Measurements from ENCODE around the gene NPRL2. TPM values are rescaled to one million over a fixed set of nuclear protein-coding genes. Genes with fewer than 3 reads are reported as not detected.

Gene NPRL2
- total and polyA plus RNA-seq, 2 of the 13 experiments (the other 11 are each of a cell fraction or from before 2014, with no cell fraction given): 30.6 to 51.4 TPM

GRCh38 chr3:50303013-50303815, 47.4 kb downstream of the NPRL2 start, which contains the start of gene HYAL1 (continued):
- TF ChIP-seq CTCF (CRISPR knock-in tag; IDR thresholded peaks at IDR 0.05): peak; percentile 91
- no peak; the same call in 1 of the 2 replicates for TF ChIP-seq ZNF234 (CRISPR knock-in tag; conservative IDR thresholded peaks at IDR 0.05)
- TF ChIP-seq YEATS4 (CRISPR knock-in tag; IDR thresholded peaks at IDR 0.05; ENCODE audit: borderline replicate concordance): no peak
- TF ChIP-seq NFKBIZ (CRISPR knock-in tag; IDR thresholded peaks at IDR 0.05): peak; percentile 58
- no peak; the same call in 1 of the 2 replicates for TF ChIP-seq KLF12 (CRISPR knock-in tag; IDR thresholded peaks at IDR 0.05; ENCODE audit: borderline replicate concordance)
- TF ChIP-seq GTF2F1 (IDR thresholded peaks at IDR 0.05; ENCODE audit: low read length): no peak
- no peak for TF ChIP-seq TERF1 (CRISPR knock-in tag; IDR thresholded peaks at IDR 0.05)
- no peak for TF ChIP-seq TEAD2 (CRISPR knock-in tag; IDR thresholded peaks at IDR 0.05)
- peak; percentile 20; the same call in 1 of the 2 replicates for TF ChIP-seq HOMEZ (CRISPR knock-in tag; IDR thresholded peaks at IDR 0.05; ENCODE audit: low read depth)
- TF ChIP-seq HNRNPUL1 (IDR thresholded peaks at IDR 0.05; ENCODE audit: low read depth, low read length): no peak
- no peak for TF ChIP-seq SUZ12 (IDR thresholded peaks at IDR 0.05; ENCODE audit: low read depth, low read length)
- no peak for TF ChIP-seq PHF5A (CRISPR knock-in tag; IDR thresholded peaks at IDR 0.05; ENCODE audit: low read depth, unreplicated experiment)
- peak; percentile 85; the same call in 1 of the 2 replicates for TF ChIP-seq GLI4 (CRISPR knock-in tag; IDR thresholded peaks at IDR 0.05; ENCODE audit: borderline replicate concordance)
- TF ChIP-seq FOXO1 (CRISPR knock-in tag; IDR thresholded peaks at IDR 0.05): no peak; the same call in 1 of the 2 replicates
- TF ChIP-seq ZNF296 (CRISPR knock-in tag; conservative IDR thresholded peaks at IDR 0.05): 0 out of 2 replicates have a peak, but pooled peaks have one; percentile 32
- no peak for TF ChIP-seq ZBTB21 (CRISPR knock-in tag; IDR thresholded peaks at IDR 0.05)
- peak; percentile 72; the same call in 1 of the 2 replicates for TF ChIP-seq ZNF230 (CRISPR knock-in tag; IDR thresholded peaks at IDR 0.05)
- TF ChIP-seq THAP11 (CRISPR knock-in tag; IDR thresholded peaks at IDR 0.05): peak; percentile 77
- TF ChIP-seq U2AF2 (IDR thresholded peaks at IDR 0.05; ENCODE audit: low read depth, low read length): no peak
- no peak for TF ChIP-seq ZNF766 (CRISPR knock-in tag; IDR thresholded peaks at IDR 0.05; ENCODE audit: borderline replicate concordance)
- TF ChIP-seq ATF1 (CRISPR knock-in tag; IDR thresholded peaks at IDR 0.05): no peak
- no peak for TF ChIP-seq SOX6 (IDR thresholded peaks at IDR 0.05)
- peak; percentile 45 for TF ChIP-seq SOX6 (CRISPR knock-in tag; IDR thresholded peaks at IDR 0.05)
- no peak; the same call in 1 of the 2 replicates for TF ChIP-seq ZNF333 (CRISPR knock-in tag; IDR thresholded peaks at IDR 0.05; ENCODE audit: borderline replicate concordance)
- no peak for TF ChIP-seq ZKSCAN8 (CRISPR knock-in tag; IDR thresholded peaks at IDR 0.05; ENCODE audit: borderline replicate concordance)
- TF ChIP-seq PCBP2 (optimal IDR thresholded peaks at IDR 0.05; ENCODE audit: low read depth, low read length, poor library complexity, severe bottlenecking): no peak
- 0 out of 2 replicates have a peak, but pooled peaks have one; percentile 40 for TF ChIP-seq ZFP1 (CRISPR knock-in tag; IDR thresholded peaks at IDR 0.05)
- no peak for TF ChIP-seq MTA3 (CRISPR knock-in tag; IDR thresholded peaks at IDR 0.05)
- TF ChIP-seq MTA1 (CRISPR knock-in tag; IDR thresholded peaks at IDR 0.05; ENCODE audit: borderline replicate concordance): no peak

All from HepG2 (cell line).